Vagina (tissue), 2 donors: ENCODE data around the gene HOXA9. TPM values are rescaled to one million over a fixed set of nuclear protein-coding genes. Genes with fewer than 3 reads are reported as not detected.

Source experiments
- DNase-seq, 2 donors: peaks; one replicate each; pipeline ENCODE4 v3.0.0-alpha.2; 2017; ENCODE audit errors: extremely low spot score in 2 of 2
- H3K27ac ChIP-seq: fragments of 200-600 bp; sonication (generic); one replicate; pipeline ENCODE4 v1.5.1; 2019
- H3K27me3 ChIP-seq: fragments of 200-600 bp; sonication (generic); one replicate; pipeline ENCODE4 v1.5.1; 2019
- H3K36me3 ChIP-seq, 2 donors: fragments of 200-600 bp; sonication (generic); one replicate each; pipeline ENCODE4 v1.5.1; 2017 to 2019
- H3K4me1 ChIP-seq: fragments of 200-600 bp; sonication (generic); one replicate; pipeline ENCODE4 v1.5.1; 2019
- H3K4me3 ChIP-seq, 2 donors: fragments of 200-600 bp; sonication (generic); 1 replicate in 1 of 2; 2 replicates in 1 of 2; pipeline ENCODE4 v1.5.1; 2016 to 2019
- H3K9me3 ChIP-seq: fragments of 200-600 bp; sonication (generic); one replicate; pipeline ENCODE4 v1.5.1; 2019
- POLR2A ChIP-seq, 2 donors: fragments of 450-650 bp; IDR thresholded peaks; one replicate each; pipeline ENCODE4 v1.6.1; 2017; ENCODE audit warnings: antibody characterized with exemption in 2 of 2, mild to moderate bottlenecking in 2 of 2, moderate library complexity in 2 of 2
- POLR2AphosphoS5 ChIP-seq, 2 donors: sonication (generic); formaldehyde crosslinking; IDR thresholded peaks; one replicate each; pipeline ENCODE4 v1.9.0; 2017; ENCODE audit warnings: antibody characterized with exemption in 2 of 2, mild to moderate bottlenecking in 2 of 2, low read depth in 1 of 2; ENCODE audit not compliant: insufficient read depth in 1 of 2
- intact Hi-C: fragments of 100-400 bp; cut with DNase I; formaldehyde crosslinking; loops from one replicate; pipeline ENCODE4 v1.15.1; 2023
- total RNA-seq: library from RNA; depleted of rRNA; stranded (reverse); fragments of >200 nt; gene quantifications from one replicate; pipeline ENCODE4 v1.2.3, GENCODE V29; 2016
- TF ChIP-seq, protein P1 (sequence below), 3 experiments: fragments of 450-650 bp in 2 of 3; fragments of 200-600 bp in 1 of 3; sonication (generic) in 1 of 3; IDR thresholded peaks; one replicate each; pipeline ENCODE4 v1.5.1; 2017 to 2019; ENCODE audit warnings: antibody characterized with exemption in 3 of 3, mild to moderate bottlenecking in 2 of 3, moderate library complexity in 2 of 3

Gene HOXA9
- total RNA-seq, 1 donor from 2014 or later = 13.0 TPM

DNA sequence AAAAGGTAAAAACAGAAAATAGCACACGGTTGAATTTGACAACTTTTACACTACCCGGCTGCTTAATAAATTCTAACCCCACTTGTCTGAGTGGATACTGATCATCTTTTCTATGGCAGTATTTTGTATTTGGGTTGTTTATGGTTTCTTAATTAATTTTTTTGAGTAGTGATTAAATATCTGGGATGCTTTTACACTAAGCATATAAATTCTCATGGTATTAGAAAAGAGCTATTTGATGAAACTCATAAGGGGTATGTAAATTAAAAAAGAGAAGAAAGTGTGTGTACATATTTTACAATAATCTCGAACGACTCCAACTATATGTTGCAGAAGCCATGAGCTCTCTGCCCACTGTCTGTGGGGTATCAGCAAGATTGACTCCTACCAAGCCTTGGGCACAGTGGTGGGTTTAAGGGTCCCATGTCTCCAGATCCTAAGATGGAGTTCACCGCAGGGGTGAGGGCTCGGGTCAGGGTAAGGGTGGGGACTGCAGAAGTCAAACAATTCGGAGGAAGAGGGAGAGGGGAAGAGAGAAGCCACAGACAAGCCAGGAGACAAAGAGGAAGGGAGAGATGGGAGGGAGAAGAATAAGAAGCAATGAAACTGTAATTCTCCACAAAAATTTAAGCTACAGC is 42.1 kb upstream of the HOXA9 start:
- Histone ChIP-seq H3K4me3 (peak overlapping the region; percentile 56 to 91), H3K27ac (peak overlapping the region; percentile 93), H3K9me3 (no peaks in the 10 kb centered on the region), H3K4me1 (peaks cover 66% of the 10 kb centered on the region), H3K36me3 (no peaks in the 10 kb centered on the region), H3K27me3 (no peaks in the 10 kb centered on the region)
- intact Hi-C loops = loop anchor here (10.0 kb wide), 1 partner anchor 717 kb away; no protein-coding TSS in a partner anchor
- peak; percentile 84 to 88 for DNase-seq
- TF ChIP-seq, protein P1, sequence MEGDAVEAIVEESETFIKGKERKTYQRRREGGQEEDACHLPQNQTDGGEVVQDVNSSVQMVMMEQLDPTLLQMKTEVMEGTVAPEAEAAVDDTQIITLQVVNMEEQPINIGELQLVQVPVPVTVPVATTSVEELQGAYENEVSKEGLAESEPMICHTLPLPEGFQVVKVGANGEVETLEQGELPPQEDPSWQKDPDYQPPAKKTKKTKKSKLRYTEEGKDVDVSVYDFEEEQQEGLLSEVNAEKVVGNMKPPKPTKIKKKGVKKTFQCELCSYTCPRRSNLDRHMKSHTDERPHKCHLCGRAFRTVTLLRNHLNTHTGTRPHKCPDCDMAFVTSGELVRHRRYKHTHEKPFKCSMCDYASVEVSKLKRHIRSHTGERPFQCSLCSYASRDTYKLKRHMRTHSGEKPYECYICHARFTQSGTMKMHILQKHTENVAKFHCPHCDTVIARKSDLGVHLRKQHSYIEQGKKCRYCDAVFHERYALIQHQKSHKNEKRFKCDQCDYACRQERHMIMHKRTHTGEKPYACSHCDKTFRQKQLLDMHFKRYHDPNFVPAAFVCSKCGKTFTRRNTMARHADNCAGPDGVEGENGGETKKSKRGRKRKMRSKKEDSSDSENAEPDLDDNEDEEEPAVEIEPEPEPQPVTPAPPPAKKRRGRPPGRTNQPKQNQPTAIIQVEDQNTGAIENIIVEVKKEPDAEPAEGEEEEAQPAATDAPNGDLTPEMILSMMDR (IDR thresholded peaks at IDR 0.05) = no peak
- TF ChIP-seq POLR2A (IDR thresholded peaks at IDR 0.05) (no peak), POLR2AphosphoS5 (IDR thresholded peaks at IDR 0.05; ENCODE audit: insufficient read depth in 1 of 2, low read depth in 1 of 2) (no peak)

GRCh38 chr7:27205325-27206280 is 40.3 kb upstream of the HOXA9 start:
- H3K36me3 ChIP-seq = no peaks in the 10 kb centered on the region
- TF ChIP-seq POLR2AphosphoS5 (IDR thresholded peaks at IDR 0.05; ENCODE audit: insufficient read depth in 1 of 2, low read depth in 1 of 2) = peak in 1 of 2 donors; percentile 5
- TF ChIP-seq, protein P1 (IDR thresholded peaks at IDR 0.05) = no peak
- no peaks in the 10 kb centered on the region for H3K9me3 ChIP-seq
- intact Hi-C loops = loop anchor here (10.0 kb wide), 1 partner anchor 719 kb away; no protein-coding TSS in a partner anchor
- H3K4me1 ChIP-seq = peaks cover 70% of the 10 kb centered on the region
- peak overlapping the region; percentile 93 for H3K27ac ChIP-seq
- peak overlapping the region; percentile 56 to 91 for H3K4me3 ChIP-seq
- H3K27me3 ChIP-seq = no peaks in the 10 kb centered on the region
- DNase-seq = peak; percentile 85 to 87

GRCh38 chr7:27204851-27205322 is 39.5 kb upstream of the HOXA9 start:
- peak; percentile 70 to 88 for DNase-seq
- TF ChIP-seq POLR2A (IDR thresholded peaks at IDR 0.05) = no peak
- TF ChIP-seq POLR2AphosphoS5 (IDR thresholded peaks at IDR 0.05; ENCODE audit: insufficient read depth in 1 of 2, low read depth in 1 of 2) = peak in 1 of 2 donors; percentile 69
- TF ChIP-seq, protein P1 (IDR thresholded peaks at IDR 0.05) = peak in 1 of 3 experiments; percentile 11
- intact Hi-C loops = loop anchor here (5.0 to 10.0 kb wide), 2 partner anchors 372 to 720 kb away; no protein-coding TSS in a partner anchor
- H3K4me3 ChIP-seq = peak overlapping the region; percentile 56 to 91
- peaks cover 62% of the 10 kb centered on the region for H3K4me1 ChIP-seq
- peak overlapping the region; percentile 93 for H3K27ac ChIP-seq
- H3K9me3 ChIP-seq = no peaks in the 10 kb centered on the region
- H3K36me3 ChIP-seq = no peaks in the 10 kb centered on the region
- H3K27me3 ChIP-seq = peaks cover 6% of the 10 kb centered on the region

DNA sequence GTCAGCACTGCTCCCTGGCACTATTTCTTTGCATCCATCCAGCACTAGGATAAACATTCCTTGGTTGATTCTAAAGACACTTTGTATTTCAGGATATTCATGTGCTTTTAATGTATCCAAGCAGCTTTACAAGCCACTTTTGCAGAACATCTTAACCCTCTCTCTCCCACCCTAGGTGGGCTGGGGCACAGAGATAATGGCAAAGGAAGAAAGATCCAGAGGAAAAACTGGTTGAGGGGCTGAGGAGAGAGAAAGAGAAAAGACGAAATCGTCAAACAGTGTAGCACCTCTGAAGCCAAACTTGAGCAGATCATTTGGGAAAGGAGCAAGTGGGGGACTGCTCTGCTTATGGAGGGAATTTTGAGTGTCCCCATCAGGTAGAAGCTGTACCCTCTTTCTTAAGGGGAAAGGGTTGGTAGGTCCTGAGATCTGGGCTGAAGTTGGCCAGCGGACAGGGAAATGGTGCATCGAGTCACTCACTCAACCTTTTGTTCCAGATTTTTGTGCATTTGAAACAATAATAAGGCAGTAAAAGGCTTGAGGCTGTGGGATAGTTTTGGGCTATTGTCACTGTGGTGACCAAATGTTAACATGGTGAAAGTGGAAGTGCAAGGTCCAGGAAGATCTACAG is 38.7 kb upstream of the HOXA9 start:
- DNase-seq = peak in 1 of 2 donors; percentile 25
- Histone ChIP-seq H3K4me3 (peak overlapping the region; percentile 56 to 91), H3K4me1 (peaks cover 60% of the 10 kb centered on the region), H3K36me3 (no peaks in the 10 kb centered on the region), H3K27me3 (peaks cover 6% of the 10 kb centered on the region), H3K9me3 (no peaks in the 10 kb centered on the region), H3K27ac (peak overlapping the region; percentile 93)
- intact Hi-C loops = loop anchor here (5.0 to 10.0 kb wide), 2 partner anchors 373 to 721 kb away; no protein-coding TSS in a partner anchor
- TF ChIP-seq, protein P1 (IDR thresholded peaks at IDR 0.05) = no peak
- no peak for TF ChIP-seq POLR2A (IDR thresholded peaks at IDR 0.05)
- TF ChIP-seq POLR2AphosphoS5 (IDR thresholded peaks at IDR 0.05; ENCODE audit: insufficient read depth in 1 of 2, low read depth in 1 of 2) = no peak
